Common myeloid progenitor, CD34-positive (primary cell): ENCODE data around the gene CHAC1.

Experiments used
- CTCF ChIA-PET: fragments of 350-600 bp; sonication (Branson Sonifier 250); formaldehyde crosslinking; loops from one replicate; lab custom pipeline; 2021; ENCODE audit warnings: antibody characterized with exemption; lab: Charles Lee
- POLR2A ChIA-PET: fragments of 350-600 bp; sonication (Branson Sonifier 250); formaldehyde crosslinking; loops from one replicate; lab custom pipeline; 2021; ENCODE audit warnings: antibody characterized with exemption; lab: Charles Lee
- DNase-seq, 3 donors: peaks; one replicate each; pipeline versions ENCODE4 v3.0.0 to v3.0.0-alpha.2; 2013
- H3K27ac ChIP-seq, 2 experiments: 1 replicate in 1 of 2; 2 replicates in 1 of 2; pipeline ENCODE4 v1.7.0; 2013; ENCODE audit warnings: inconsistent platforms in 2 of 2, low read length in 2 of 2, mild to moderate bottlenecking in 2 of 2, low read depth in 1 of 2, moderate library complexity in 1 of 2; ENCODE audit not compliant: severe bottlenecking in 2 of 2, insufficient read depth in 1 of 2, poor library complexity in 1 of 2
- H3K27me3 ChIP-seq, 5 experiments: replicated peaks in 2 of 5; 1 replicate in 3 of 5; 2 replicates in 2 of 5; pipeline versions ENCODE4 v1.6.1 to v1.7.0; 2013; ENCODE audit warnings: low read length in 4 of 5, mild to moderate bottlenecking in 2 of 5, moderate library complexity in 2 of 5, inconsistent platforms in 1 of 5; ENCODE audit not compliant: insufficient read depth in 5 of 5, control insufficient read depth in 4 of 5
- H3K36me3 ChIP-seq, 4 experiments: 1 replicate in 2 of 4; 2 replicates in 2 of 4; pipeline versions ENCODE4 v1.6.1 to v1.7.0; 2013; ENCODE audit warnings: low read length in 3 of 4, control low read depth in 1 of 4, mild to moderate bottlenecking in 1 of 4; ENCODE audit not compliant: control insufficient read depth in 4 of 4, insufficient read depth in 4 of 4
- H3K4me1 ChIP-seq, 4 experiments: 1 replicate in 3 of 4; 2 replicates in 1 of 4; pipeline versions ENCODE4 v1.6.1 to v1.7.1; 2013; ENCODE audit warnings: low read length in 3 of 4, mild to moderate bottlenecking in 3 of 4, control low read depth in 1 of 4, inconsistent platforms in 1 of 4, moderate library complexity in 1 of 4; ENCODE audit not compliant: control insufficient read depth in 4 of 4, insufficient read depth in 4 of 4; ENCODE audit errors: control extremely low read depth in 1 of 4
- H3K4me3 ChIP-seq, 7 experiments: 1 replicate in 4 of 7; 2 replicates in 3 of 7; pipeline versions ENCODE4 v1.5.1 to v1.7.0; 2013; ENCODE audit warnings: mild to moderate bottlenecking in 7 of 7, low read length in 6 of 7, moderate library complexity in 6 of 7, inconsistent platforms in 2 of 7, low read depth in 2 of 7, control low read depth in 1 of 7; ENCODE audit not compliant: insufficient read depth in 4 of 7, control insufficient read depth in 1 of 7; ENCODE audit errors: extremely low read depth in 1 of 7
- H3K9me3 ChIP-seq, 5 experiments: 1 replicate in 4 of 5; 2 replicates in 1 of 5; pipeline versions ENCODE4 v1.6.1 to v1.7.1; 2013; ENCODE audit warnings: low read length in 4 of 5, mild to moderate bottlenecking in 2 of 5, inconsistent platforms in 1 of 5, low read depth in 1 of 5, moderate library complexity in 1 of 5; ENCODE audit not compliant: control insufficient read depth in 4 of 5, insufficient read depth in 2 of 5; ENCODE audit errors: control extremely low read depth in 1 of 5
- WGBS: methylation state at CpG from one replicate; pipeline ENCODE4 v1.1.5; 2013; ENCODE audit not compliant: insufficient coverage; 5-methylcytosine and 5-hydroxymethylcytosine counted together

Gene CHAC1

GRCh38 chr15:40932156-40932555, 21.1 kb upstream of the CHAC1 start:
- ChIA-PET POLR2A (no interaction called here), CTCF (interaction anchor here (0.8 to 8.1 kb wide), 12 partner anchors 9 to 254 kb away, joined by 3 to 71 read pairs (median 6); partner anchors contain the start of genes CHAC1 and VPS18)
- no peaks in the 10 kb centered on the region for H3K36me3 ChIP-seq
- peaks cover 4 to 61% (median 54%) of the 10 kb centered on the region in 4 experiments for H3K4me1 ChIP-seq
- H3K9me3 ChIP-seq = no peaks in the 10 kb centered on the region
- WGBS = 57% methylated on average over 6 of the region's 8 CpGs
- DNase-seq = peak in 2 of 3 donors; percentile 52 to 65
- H3K27me3 ChIP-seq = peaks cover under 1 to 54% (median 24%) of the 10 kb centered on the region in 5 experiments
- H3K27ac ChIP-seq = no peak overlapping the region
- H3K4me3 ChIP-seq = no peak overlapping the region

DNA sequence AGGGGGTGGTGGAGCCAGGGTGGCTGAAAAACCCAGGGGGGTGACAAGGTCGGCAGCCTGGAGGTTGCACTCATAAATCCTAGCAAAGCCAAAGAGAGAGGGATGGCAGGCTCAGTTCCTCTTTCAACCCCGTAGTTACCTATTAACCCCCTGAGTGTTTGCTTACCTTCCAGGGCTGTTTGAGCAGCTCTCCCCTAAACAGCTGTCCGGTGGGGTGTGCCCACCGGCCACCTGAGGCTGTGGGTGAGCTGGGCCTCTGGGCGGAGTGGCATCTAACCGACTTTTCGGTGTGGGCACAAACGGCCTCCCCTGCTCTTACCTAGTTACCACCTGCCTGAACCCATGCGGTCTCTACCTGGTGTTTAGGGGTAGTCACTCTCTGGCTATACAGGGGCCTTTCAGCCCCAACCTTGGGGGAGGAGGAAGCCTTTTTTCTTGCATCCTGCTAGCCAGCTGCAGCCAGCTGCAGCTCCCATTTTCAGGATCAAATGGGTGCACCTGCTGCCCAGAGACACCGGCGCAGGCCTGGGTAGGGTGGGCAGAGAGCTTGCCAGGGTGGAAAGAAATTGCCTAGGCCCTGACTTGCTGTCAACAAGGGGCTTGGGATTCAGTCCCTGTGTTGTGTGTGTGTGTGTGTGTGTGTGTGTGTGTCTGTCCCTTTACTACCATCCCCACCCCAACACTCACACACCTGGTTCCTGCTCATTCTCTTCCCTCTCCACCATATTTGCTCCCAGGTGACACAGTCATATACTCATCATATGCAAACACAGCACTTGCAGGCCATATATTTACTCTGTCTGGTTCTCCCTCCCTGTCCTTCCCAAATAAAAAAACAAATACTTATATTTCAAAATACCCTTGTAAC, 20.4 kb upstream of the CHAC1 start:
- ChIA-PET CTCF (interaction anchor here (0.5 to 8.1 kb wide), 8 partner anchors 8 to 460 kb away, joined by 3 to 71 read pairs (median 14); partner anchors contain the start of genes CHAC1 and VPS18), POLR2A (no interaction called here)
- DNase-seq = no peak
- Histone ChIP-seq H3K4me1 (peaks cover 4 to 54% (median 48%) of the 10 kb centered on the region in 4 experiments), H3K9me3 (no peaks in the 10 kb centered on the region), H3K27me3 (peaks cover 0 to 46% (median 21%) of the 10 kb centered on the region in 5 experiments), H3K27ac (no peak overlapping the region), H3K36me3 (no peaks in the 10 kb centered on the region), H3K4me3 (no peak overlapping the region)
- 32% methylated on average over 5 of the region's 11 CpGs for WGBS

DNA sequence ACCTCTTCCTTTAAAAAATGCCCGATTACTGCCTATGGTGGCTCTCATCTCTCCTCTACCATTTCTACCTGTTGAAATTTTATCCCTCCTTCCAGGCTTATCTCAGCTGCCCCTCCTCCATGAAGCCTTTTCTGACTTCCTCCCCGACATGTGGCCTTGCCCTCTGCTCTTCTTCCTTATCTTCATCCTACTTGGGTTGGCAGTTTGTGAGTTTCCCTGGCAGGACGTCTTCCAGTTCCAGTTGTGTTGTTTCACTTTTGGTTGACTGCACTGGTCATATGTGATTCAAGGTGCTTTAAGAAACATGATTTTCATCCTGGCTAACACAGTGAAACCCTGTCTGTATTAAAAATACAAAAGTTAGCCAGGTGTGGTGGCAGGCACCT, 19.8 kb upstream of the CHAC1 start:
- Histone ChIP-seq H3K27me3 (peaks cover 0 to 40% (median 17%) of the 10 kb centered on the region in 5 experiments), H3K27ac (no peak overlapping the region), H3K36me3 (no peaks in the 10 kb centered on the region), H3K4me1 (peaks cover 4 to 48% (median 41%) of the 10 kb centered on the region in 4 experiments), H3K9me3 (no peaks in the 10 kb centered on the region), H3K4me3 (no peak overlapping the region)
- peak in 2 of 3 donors; percentile 31 to 34 for DNase-seq
- ChIA-PET CTCF (interaction anchor here (0.5 to 8.1 kb wide), 3 partner anchors 8 to 460 kb away, joined by 3 to 71 read pairs (median 46); no protein-coding TSS in a partner anchor), POLR2A (no interaction called here)
- WGBS = 81% methylated on average over 2 of the region's 3 CpGs

DNA sequence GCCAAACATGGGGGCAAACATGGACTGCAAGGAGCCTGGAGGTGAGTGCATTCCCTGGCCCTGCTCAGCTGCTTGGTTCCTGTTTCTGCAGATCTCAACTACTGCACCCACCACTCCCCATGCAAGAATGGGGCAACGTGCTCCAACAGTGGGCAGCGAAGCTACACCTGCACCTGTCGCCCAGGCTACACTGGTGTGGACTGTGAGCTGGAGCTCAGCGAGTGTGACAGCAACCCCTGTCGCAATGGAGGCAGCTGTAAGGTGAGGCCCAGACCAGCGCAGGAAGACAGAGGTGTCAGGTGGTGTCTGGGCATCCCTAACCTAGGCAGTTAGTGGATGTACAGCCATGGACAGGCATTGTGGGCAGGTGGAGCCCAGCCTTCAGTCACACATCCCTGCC, 18.8 kb upstream of the CHAC1 start:
- no peak for DNase-seq
- POLR2A ChIA-PET = no interaction called here
- H3K27me3 ChIP-seq = peaks cover 0 to 31% (median 17%) of the 10 kb centered on the region in 5 experiments
- H3K4me3 ChIP-seq = no peak overlapping the region
- CTCF ChIA-PET = interaction anchor here (1.2 kb wide), 1 partner anchor 26 kb away, joined by 4 read pairs; no protein-coding TSS in a partner anchor
- 96% methylated on average over 6 of the region's 6 CpGs for WGBS
- H3K9me3 ChIP-seq = no peaks in the 10 kb centered on the region
- H3K4me1 ChIP-seq = peaks cover 2 to 39% (median 32%) of the 10 kb centered on the region in 4 experiments
- H3K36me3 ChIP-seq = no peaks in the 10 kb centered on the region
- H3K27ac ChIP-seq = no peak overlapping the region

DNA sequence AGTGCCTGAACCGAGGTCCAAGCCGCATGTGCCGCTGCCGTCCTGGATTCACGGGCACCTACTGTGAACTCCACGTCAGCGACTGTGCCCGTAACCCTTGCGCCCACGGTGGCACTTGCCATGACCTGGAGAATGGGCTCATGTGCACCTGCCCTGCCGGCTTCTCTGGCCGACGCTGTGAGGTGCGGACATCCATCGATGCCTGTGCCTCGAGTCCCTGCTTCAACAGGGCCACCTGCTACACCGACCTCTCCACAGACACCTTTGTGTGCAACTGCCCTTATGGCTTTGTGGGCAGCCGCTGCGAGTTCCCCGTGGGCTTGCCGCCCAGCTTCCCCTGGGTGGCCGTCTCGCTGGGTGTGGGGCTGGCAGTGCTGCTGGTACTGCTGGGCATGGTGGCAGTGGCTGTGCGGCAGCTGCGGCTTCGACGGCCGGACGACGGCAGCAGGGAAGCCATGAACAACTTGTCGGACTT, 17.0 kb upstream of the CHAC1 start:
- Histone ChIP-seq H3K27ac (no peak overlapping the region), H3K4me3 (no peak overlapping the region), H3K4me1 (peaks cover 6 to 37% (median 31%) of the 10 kb centered on the region in 4 experiments), H3K9me3 (no peaks in the 10 kb centered on the region), H3K27me3 (peaks cover 0 to 12% (median 2%) of the 10 kb centered on the region in 5 experiments), H3K36me3 (no peaks in the 10 kb centered on the region)
- DNase-seq = no peak
- WGBS = 97% methylated on average over 31 of the region's 31 CpGs
- ChIA-PET CTCF (interaction anchor here (0.9 to 1.5 kb wide), 2 partner anchors 28 to 35 kb away, joined by 3 to 7 read pairs; no protein-coding TSS in a partner anchor), POLR2A (no interaction called here)

- Histone ChIP-seq H3K9me3 (no peaks in the 10 kb centered on the region), H3K27ac (no peak overlapping the region), H3K36me3 (no peaks in the 10 kb centered on the region), H3K4me1 (peaks cover 6 to 36% (median 31%) of the 10 kb centered on the region in 4 experiments), H3K27me3 (peaks cover 0 to 5% (median 2%) of the 10 kb centered on the region in 5 experiments), H3K4me3 (no peak overlapping the region)
- CTCF ChIA-PET = interaction anchor here (0.9 kb wide), 1 partner anchor 36 kb away, joined by 3 read pairs; no protein-coding TSS in a partner anchor
- no peak for DNase-seq
- WGBS = 98% methylated on average over 13 of the region's 15 CpGs
- POLR2A ChIA-PET = no interaction called here
These were observed 16.3 kb upstream of the CHAC1 start for GRCh38 chr15:40936709-40937666.
